Activated T-helper 2 cell treated with anti-CD3 and anti-CD28 coated beads, Interferon-gamma antibody, Interleukin-2, Interleukin-4, amounts not matched to agents 10 μg/mL and 5 μg/mL and 100 μg/mL, durations not matched to agents 14 hours and 24 hours and 36 hours (primary cell): ENCODE data around the gene SERPINA1. TPM values are rescaled to one million over a fixed set of nuclear protein-coding genes. Genes with fewer than 3 reads are reported as not detected.

Experiments used
- DNase-seq: peaks from one replicate; pipeline ENCODE4 v3.0.0; 2021; ENCODE audit warnings: low spot score
- H3K27ac Mint-ChIP-seq: one replicate; pipeline ENCODE4 v1.8.0; 2021; ENCODE audit warnings: mixed read lengths
- H3K27me3 Mint-ChIP-seq: one replicate; pipeline ENCODE4 v1.8.0; 2021; ENCODE audit warnings: low read depth, mixed read lengths
- H3K36me3 Mint-ChIP-seq: one replicate; pipeline ENCODE4 v1.8.0; 2021; ENCODE audit warnings: low read depth, mixed read lengths
- H3K4me1 Mint-ChIP-seq: one replicate; pipeline ENCODE4 v1.8.0; 2021; ENCODE audit warnings: low read depth, mixed read lengths
- H3K4me3 Mint-ChIP-seq: one replicate; pipeline ENCODE4 v1.8.0; 2021; ENCODE audit warnings: low read depth, mild to moderate bottlenecking, moderate library complexity, mixed read lengths
- H3K9me3 Mint-ChIP-seq: one replicate; pipeline ENCODE4 v1.8.0; 2021; ENCODE audit warnings: mixed read lengths
- intact Hi-C: fragments of 100-400 bp; cut with micrococcal nuclease; formaldehyde crosslinking; loops from one replicate; pipeline ENCODE4 v1.15.1; 2023
- total RNA-seq: library from RNA; stranded (reverse); gene quantifications from 2 replicates; pipeline ENCODE4 v1.2.3, GENCODE V29; 2022

The SERPINA1 gene
- total RNA-seq, 1 donor from 2014 or later = 1.3 TPM

GRCh38 chr14:94386085-94387031, 2.0 kb downstream of the SERPINA1 start:
- Mint-ChIP-seq H3K4me3 (no peak overlapping the region), H3K9me3 (no peaks in the 10 kb centered on the region), H3K27me3 (no peaks in the 10 kb centered on the region), H3K27ac (no peak overlapping the region), H3K4me1 (peaks cover 9% of the 10 kb centered on the region), H3K36me3 (no peaks in the 10 kb centered on the region)
- intact Hi-C loops = no loop called here
- no peak for DNase-seq

GRCh38 chr14:94385553-94386057, 2.8 kb downstream of the SERPINA1 start:
- Mint-ChIP-seq H3K27me3 (no peaks in the 10 kb centered on the region), H3K27ac (no peak overlapping the region), H3K4me3 (no peak overlapping the region), H3K9me3 (no peaks in the 10 kb centered on the region), H3K4me1 (peaks cover 7% of the 10 kb centered on the region), H3K36me3 (no peaks in the 10 kb centered on the region)
- no peak for DNase-seq
- intact Hi-C loops = no loop called here

DNA sequence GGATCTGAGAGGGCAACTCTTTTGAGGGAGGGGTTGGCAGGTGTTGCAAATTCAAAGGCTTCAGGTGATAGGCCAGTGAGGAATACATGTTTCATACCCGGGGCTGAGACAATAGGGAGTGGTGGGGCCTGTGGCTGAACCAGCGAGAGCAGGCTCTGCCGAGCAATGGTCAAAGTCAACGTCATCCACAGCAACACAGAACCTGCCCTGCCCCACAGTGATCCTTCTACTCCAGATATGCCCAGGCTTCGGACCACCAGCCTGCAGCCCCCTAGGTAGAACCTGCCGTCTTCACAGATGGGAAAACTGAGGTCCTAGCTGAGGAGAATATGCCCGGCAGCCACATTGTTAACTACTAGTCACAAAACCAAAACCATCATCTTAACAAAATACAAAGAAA, 4.1 kb downstream of the SERPINA1 start:
- no peaks in the 10 kb centered on the region for H3K36me3 Mint-ChIP-seq
- no peak overlapping the region for H3K27ac Mint-ChIP-seq
- no peak for DNase-seq
- H3K27me3 Mint-ChIP-seq = no peaks in the 10 kb centered on the region
- intact Hi-C loops = no loop called here
- H3K9me3 Mint-ChIP-seq = no peaks in the 10 kb centered on the region
- H3K4me1 Mint-ChIP-seq = peaks cover 9% of the 10 kb centered on the region
- no peak overlapping the region for H3K4me3 Mint-ChIP-seq

DNA sequence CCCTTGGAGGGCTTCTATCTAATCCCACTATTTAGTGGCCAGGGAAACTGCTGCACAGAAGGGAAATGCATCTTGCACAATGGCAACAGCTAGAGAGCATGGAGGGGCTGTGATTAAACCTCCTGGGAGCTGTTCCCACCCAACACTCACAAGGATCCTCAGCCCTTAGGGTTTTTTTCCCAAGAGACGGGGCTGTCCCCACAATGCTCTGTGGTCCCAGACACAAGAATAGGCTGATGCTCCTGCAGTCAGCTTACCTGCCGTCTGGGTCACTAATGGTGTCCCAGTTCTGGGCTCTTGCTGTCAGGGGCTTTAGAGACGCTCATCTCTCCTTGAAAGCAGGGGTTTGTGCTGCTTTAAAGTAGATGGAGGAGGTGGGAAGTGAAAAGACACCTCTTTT, 4.6 kb downstream of the SERPINA1 start:
- Mint-ChIP-seq H3K4me3 (no peak overlapping the region), H3K9me3 (no peaks in the 10 kb centered on the region), H3K27me3 (no peaks in the 10 kb centered on the region), H3K4me1 (peaks cover 8% of the 10 kb centered on the region), H3K27ac (no peak overlapping the region), H3K36me3 (no peaks in the 10 kb centered on the region)
- intact Hi-C loops = no loop called here
- DNase-seq = no peak

GRCh38 chr14:94382716-94383596, 5.4 kb downstream of the SERPINA1 start:
- DNase-seq = no peak
- intact Hi-C loops = no loop called here
- H3K27ac Mint-ChIP-seq = no peak overlapping the region

DNA sequence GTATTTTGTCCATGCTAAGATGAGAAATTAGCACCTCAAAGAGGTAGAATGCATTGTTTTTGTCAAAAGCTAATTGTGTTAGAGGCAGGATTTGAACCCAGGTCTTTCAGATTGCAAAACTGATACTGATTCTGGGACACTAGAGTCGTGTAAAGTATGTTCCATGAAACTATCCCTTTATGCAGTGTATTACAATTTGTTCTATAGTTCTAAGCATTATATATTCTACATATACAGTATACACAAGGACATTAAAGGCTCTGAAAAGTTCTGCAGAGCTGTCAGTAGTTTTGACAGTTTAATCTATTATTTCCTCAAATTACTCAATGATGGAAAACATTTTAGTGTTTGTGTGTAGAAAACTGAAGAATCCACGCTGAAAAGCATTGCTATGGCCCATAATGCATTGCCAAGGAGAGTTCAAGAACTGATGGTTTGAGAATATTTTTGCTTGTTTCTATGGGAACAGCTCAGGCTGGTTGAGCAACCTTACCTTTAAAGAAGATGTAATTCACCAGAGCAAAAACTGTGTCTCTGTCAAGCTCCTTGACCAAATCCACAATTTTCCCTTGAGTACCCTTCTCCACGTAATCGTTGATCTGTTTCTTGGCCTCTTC, 6.2 kb downstream of the SERPINA1 start:
- Mint-ChIP-seq H3K36me3 (no peaks in the 10 kb centered on the region), H3K4me3 (no peak overlapping the region), H3K27me3 (no peaks in the 10 kb centered on the region), H3K9me3 (no peaks in the 10 kb centered on the region), H3K4me1 (peaks cover 7% of the 10 kb centered on the region), H3K27ac (no peak overlapping the region)
- intact Hi-C loops = no loop called here
- no peak for DNase-seq

More at GRCh38 chr14:94382716-94383596, 5.4 kb downstream of the SERPINA1 start:
- Mint-ChIP-seq H3K9me3 (no peaks in the 10 kb centered on the region), H3K4me3 (no peak overlapping the region), H3K4me1 (peaks cover 7% of the 10 kb centered on the region), H3K27me3 (no peaks in the 10 kb centered on the region), H3K36me3 (no peaks in the 10 kb centered on the region)

GRCh38 chr14:94381149-94382030, 7.0 kb downstream of the SERPINA1 start:
- Mint-ChIP-seq H3K27ac (no peak overlapping the region), H3K4me3 (no peak overlapping the region), H3K9me3 (no peaks in the 10 kb centered on the region), H3K27me3 (no peaks in the 10 kb centered on the region), H3K36me3 (no peaks in the 10 kb centered on the region), H3K4me1 (peaks cover 7% of the 10 kb centered on the region)
- DNase-seq = no peak
- intact Hi-C loops = no loop called here

- H3K4me3 Mint-ChIP-seq = no peak overlapping the region
- H3K27ac Mint-ChIP-seq = no peak overlapping the region
- no peak for DNase-seq
- H3K9me3 Mint-ChIP-seq = no peaks in the 10 kb centered on the region
- H3K36me3 Mint-ChIP-seq = no peaks in the 10 kb centered on the region
- H3K4me1 Mint-ChIP-seq = peaks cover 7% of the 10 kb centered on the region
- intact Hi-C loops = loop anchor here (1.0 kb wide), 1 partner anchor 16 kb away; no protein-coding TSS in a partner anchor
- no peaks in the 10 kb centered on the region for H3K27me3 Mint-ChIP-seq
Observed at GRCh38 chr14:94380225-94381148, 7.9 kb downstream of the SERPINA1 start.

GRCh38 chr14:94379291-94380224, 8.8 kb downstream of the SERPINA1 start:
- H3K9me3 Mint-ChIP-seq = no peaks in the 10 kb centered on the region
- H3K4me1 Mint-ChIP-seq = peaks cover 7% of the 10 kb centered on the region
- no peaks in the 10 kb centered on the region for H3K36me3 Mint-ChIP-seq
- intact Hi-C loops = loop anchor here (1.0 kb wide), 1 partner anchor 15 kb away; no protein-coding TSS in a partner anchor
- no peak overlapping the region for H3K27ac Mint-ChIP-seq
- H3K27me3 Mint-ChIP-seq = no peaks in the 10 kb centered on the region
- no peak for DNase-seq
- H3K4me3 Mint-ChIP-seq = no peak overlapping the region

- intact Hi-C loops = no loop called here
- no peak for DNase-seq
- H3K4me3 Mint-ChIP-seq = no peak overlapping the region
- no peaks in the 10 kb centered on the region for H3K27me3 Mint-ChIP-seq
- no peaks in the 10 kb centered on the region for H3K9me3 Mint-ChIP-seq
- H3K36me3 Mint-ChIP-seq = no peaks in the 10 kb centered on the region
- peaks cover 7% of the 10 kb centered on the region for H3K4me1 Mint-ChIP-seq
- H3K27ac Mint-ChIP-seq = no peak overlapping the region
Observed at GRCh38 chr14:94378527-94379290, 9.7 kb downstream of the SERPINA1 start.
